Naive thymus-derived CD8-positive, alpha-beta T cell (primary cell): Measurements from ENCODE around the gene AFTPH. TPM values are rescaled to one million over a fixed set of nuclear protein-coding genes. Genes with fewer than 3 reads are reported as not detected.
A peak's percentile ranks its signal among the peaks of the same experiment; 100 is the strongest.
"Not testable (repeated sequence)": the region's sequence is repeated elsewhere in the genome, so short reads cannot be mapped to it uniquely, and the experiment has no call there.

Experiments used
- ATAC-seq, 2 donors: fragments of 150-1000 bp; cut with Tn5 transposase in 1 of 2; sonication (Bioruptor Pico), chemical (Tn5 transposase) in 1 of 2; 1 replicate in 1 of 2; 2 replicates in 1 of 2; pipeline ENCODE4 v1.10.0; 2021; ENCODE audit warnings: mild to moderate bottlenecking in 2 of 2, moderate library complexity in 2 of 2
- POLR2A ChIA-PET: fragments of 350-600 bp; sonication (Branson Sonifier 250); formaldehyde crosslinking; loops from one replicate; lab custom pipeline; 2021; ENCODE audit warnings: antibody characterized with exemption; lab: Charles Lee
- DNase-seq, 10 donors: peaks; one replicate each; pipeline versions ENCODE4 v3.0.0 to v3.0.0-alpha.2; 2020 to 2022
- H3K27ac Mint-ChIP-seq, 10 donors: one replicate each; pipeline ENCODE4 v1.8.0; 2020 to 2022; ENCODE audit warnings: mild to moderate bottlenecking in 10 of 10, mixed read lengths in 10 of 10, moderate library complexity in 4 of 10, inconsistent platforms in 1 of 10
- H3K27me3 Mint-ChIP-seq, 5 donors: one replicate each; pipeline ENCODE4 v1.8.0; 2021 to 2022; ENCODE audit warnings: mixed read lengths in 5 of 5
- H3K36me3 Mint-ChIP-seq, 3 donors: one replicate each; pipeline ENCODE4 v1.8.0; 2020 to 2022; ENCODE audit warnings: mixed read lengths in 3 of 3, mild to moderate bottlenecking in 2 of 3, inconsistent platforms in 1 of 3
- H3K4me1 Mint-ChIP-seq, 4 donors: one replicate each; pipeline ENCODE4 v1.8.0; 2021 to 2022; ENCODE audit warnings: mixed read lengths in 4 of 4
- H3K4me3 Mint-ChIP-seq, 10 donors: one replicate each; pipeline ENCODE4 v1.8.0; 2020 to 2022; ENCODE audit warnings: mild to moderate bottlenecking in 10 of 10, mixed read lengths in 10 of 10, moderate library complexity in 6 of 10, inconsistent platforms in 1 of 10
- H3K9me3 Mint-ChIP-seq, 9 donors: one replicate each; pipeline ENCODE4 v1.8.0; 2020 to 2022; ENCODE audit warnings: mixed read lengths in 9 of 9, mild to moderate bottlenecking in 3 of 9, inconsistent platforms in 1 of 9, moderate library complexity in 1 of 9
- polyA plus RNA-seq, 3 donors: library from polyadenylated mRNA; unstranded; fragments of 300-500 nt; fragmentation: Illumina TruSeq; gene quantifications; one replicate each; pipeline ENCODE4 v1.2.3, GENCODE V29; 2021
- total RNA-seq, 8 experiments: library from RNA in 2 of 8; stranded (reverse) in 2 of 8; gene quantifications; one replicate each; pipeline ENCODE4 v1.2.3 and lab custom pipeline; 2021 to 2026

Gene AFTPH
- total and polyA plus RNA-seq, 5 experiments from 2014 or later, result 20.9 to 51.6 (median 23.6) TPM

DNA sequence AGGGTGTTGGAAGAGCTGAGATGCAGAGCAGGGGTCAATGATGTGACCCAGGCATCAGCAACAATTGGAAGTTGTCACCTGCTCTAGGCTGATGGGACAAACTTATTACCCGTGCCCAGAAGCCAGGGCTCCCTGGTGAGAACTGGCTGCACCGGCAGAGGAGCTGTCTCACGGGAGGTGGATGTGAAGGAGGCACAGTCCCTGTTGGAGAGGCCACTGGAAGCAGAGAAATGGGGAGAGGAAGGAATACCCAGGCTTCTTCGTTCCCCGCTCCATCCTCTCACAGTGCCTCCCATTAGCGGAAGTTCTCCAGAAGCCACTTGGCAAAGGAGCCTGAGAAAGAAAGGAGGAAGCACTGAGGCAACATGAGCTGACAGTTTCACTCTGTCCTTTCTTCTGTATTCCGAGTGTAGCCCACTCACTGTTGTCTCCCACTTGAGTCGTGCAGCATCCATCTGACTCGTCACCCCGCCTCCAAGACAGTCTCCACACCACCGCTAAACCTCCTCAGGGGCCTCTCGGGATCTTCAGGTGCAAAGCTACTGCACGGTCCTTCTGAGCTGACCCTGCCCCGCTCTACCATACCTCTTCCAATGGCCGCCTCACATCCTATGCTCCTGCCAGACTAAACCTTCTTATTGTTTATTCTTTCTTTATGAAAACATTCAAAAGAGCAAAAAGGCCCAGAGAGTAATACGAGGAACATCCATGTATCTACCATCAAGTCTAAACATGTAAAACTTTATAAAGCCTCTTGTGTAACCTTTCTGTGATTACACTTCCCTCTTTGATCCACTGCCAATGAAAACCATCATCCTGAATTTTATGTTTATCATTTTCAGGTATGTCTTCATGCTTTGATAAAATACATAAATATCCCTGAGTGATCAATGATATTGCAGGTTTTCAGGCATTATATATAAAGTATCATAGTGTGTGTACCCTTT, 19.1 kb upstream of the AFTPH start:
- no peak for ATAC-seq
- peak overlapping the region in 1 of 10 donors; percentile 6 for H3K27ac Mint-ChIP-seq
- POLR2A ChIA-PET, result no interaction called here
- H3K4me1 Mint-ChIP-seq, result no peaks in the 10 kb centered on the region
- H3K9me3 Mint-ChIP-seq, result no peaks in the 10 kb centered on the region
- no peak for DNase-seq
- H3K36me3 Mint-ChIP-seq, result no peaks in the 10 kb centered on the region
- H3K4me3 Mint-ChIP-seq, result no peak overlapping the region
- peaks cover 0 to 10% (median 8%) of the 10 kb centered on the region in 5 donors for H3K27me3 Mint-ChIP-seq

DNA sequence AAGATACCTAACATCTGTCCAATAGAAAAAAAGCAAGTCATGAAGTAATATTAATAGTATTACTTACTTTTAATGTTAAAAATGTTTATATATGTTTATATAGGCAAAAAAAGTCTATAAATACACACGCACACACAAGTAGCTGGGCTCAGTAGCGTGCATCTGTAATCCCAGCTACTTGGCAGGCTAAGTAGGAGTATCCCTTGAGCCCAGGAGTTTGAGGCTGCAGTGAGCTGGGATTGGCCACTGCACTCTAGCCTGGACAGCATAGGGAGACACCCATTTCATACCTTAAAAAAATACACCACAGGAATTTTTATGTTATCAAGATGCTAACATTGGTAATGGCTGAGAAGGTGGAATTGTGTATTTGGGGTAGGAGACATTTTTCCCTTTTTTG, 17.4 kb upstream of the AFTPH start:
- Mint-ChIP-seq H3K4me1 (no peaks in the 10 kb centered on the region), H3K4me3 (no peak overlapping the region), H3K27ac (no peak overlapping the region), H3K27me3 (peaks cover 0 to 8% (median 7%) of the 10 kb centered on the region in 5 donors), H3K9me3 (no peaks in the 10 kb centered on the region), H3K36me3 (no peaks in the 10 kb centered on the region)
- POLR2A ChIA-PET, result no interaction called here
- ATAC-seq (no peak), DNase-seq (no peak)

DNA sequence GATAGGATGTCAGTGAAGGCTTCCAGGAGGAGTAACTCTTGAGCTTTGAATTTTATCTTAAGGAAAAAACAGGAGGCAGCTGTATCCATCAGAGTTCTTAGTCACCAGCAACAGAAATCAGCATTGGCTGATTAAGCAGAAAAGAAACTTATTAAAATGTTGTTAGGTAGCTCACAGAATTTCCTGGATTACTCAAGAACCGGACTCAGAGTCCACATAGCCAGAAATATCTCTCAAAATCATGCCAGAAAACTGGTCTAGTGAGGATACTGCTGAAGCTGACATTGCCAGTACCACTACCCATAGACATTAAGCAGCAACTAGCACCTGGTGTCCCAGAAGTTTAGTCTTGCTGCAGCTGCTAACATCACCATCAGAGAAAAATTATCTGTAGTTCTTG, 10.1 kb upstream of the AFTPH start:
- Mint-ChIP-seq H3K36me3 (no peaks in the 10 kb centered on the region), H3K27ac (no peak overlapping the region), H3K9me3 (no peaks in the 10 kb centered on the region), H3K4me3 (no peak overlapping the region), H3K4me1 (no peaks in the 10 kb centered on the region), H3K27me3 (peaks cover 0 to 2% (median 0%) of the 10 kb centered on the region in 5 donors)
- POLR2A ChIA-PET, result no interaction called here
- ATAC-seq (no peak), DNase-seq (no peak)

DNA sequence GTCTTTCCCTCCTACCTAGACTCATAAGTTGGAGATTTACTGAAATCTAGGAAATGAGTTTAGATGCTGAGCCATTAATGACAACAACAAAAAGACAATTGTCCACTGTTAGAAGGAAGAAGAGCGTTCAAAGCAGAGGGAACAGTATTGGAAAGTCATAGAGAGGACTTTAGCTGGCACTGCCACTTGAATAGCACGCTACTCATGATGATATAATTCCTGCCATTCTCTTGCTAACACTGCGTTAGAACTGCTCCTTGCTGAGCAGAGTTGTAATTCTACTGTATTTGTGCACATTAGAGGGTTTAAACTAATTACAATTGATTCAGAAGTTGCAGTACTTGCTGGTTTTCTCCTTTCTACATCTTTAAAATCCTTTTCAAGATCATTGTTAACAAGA, 9.0 kb upstream of the AFTPH start:
- peaks cover 0 to 2% (median 0%) of the 10 kb centered on the region in 5 donors for H3K27me3 Mint-ChIP-seq
- H3K36me3 Mint-ChIP-seq, result no peaks in the 10 kb centered on the region
- DNase-seq (no peak), ATAC-seq (no peak)
- H3K27ac Mint-ChIP-seq, result no peak overlapping the region
- H3K9me3 Mint-ChIP-seq, result no peaks in the 10 kb centered on the region
- H3K4me3 Mint-ChIP-seq, result no peak overlapping the region
- POLR2A ChIA-PET, result no interaction called here
- no peaks in the 10 kb centered on the region for H3K4me1 Mint-ChIP-seq

DNA sequence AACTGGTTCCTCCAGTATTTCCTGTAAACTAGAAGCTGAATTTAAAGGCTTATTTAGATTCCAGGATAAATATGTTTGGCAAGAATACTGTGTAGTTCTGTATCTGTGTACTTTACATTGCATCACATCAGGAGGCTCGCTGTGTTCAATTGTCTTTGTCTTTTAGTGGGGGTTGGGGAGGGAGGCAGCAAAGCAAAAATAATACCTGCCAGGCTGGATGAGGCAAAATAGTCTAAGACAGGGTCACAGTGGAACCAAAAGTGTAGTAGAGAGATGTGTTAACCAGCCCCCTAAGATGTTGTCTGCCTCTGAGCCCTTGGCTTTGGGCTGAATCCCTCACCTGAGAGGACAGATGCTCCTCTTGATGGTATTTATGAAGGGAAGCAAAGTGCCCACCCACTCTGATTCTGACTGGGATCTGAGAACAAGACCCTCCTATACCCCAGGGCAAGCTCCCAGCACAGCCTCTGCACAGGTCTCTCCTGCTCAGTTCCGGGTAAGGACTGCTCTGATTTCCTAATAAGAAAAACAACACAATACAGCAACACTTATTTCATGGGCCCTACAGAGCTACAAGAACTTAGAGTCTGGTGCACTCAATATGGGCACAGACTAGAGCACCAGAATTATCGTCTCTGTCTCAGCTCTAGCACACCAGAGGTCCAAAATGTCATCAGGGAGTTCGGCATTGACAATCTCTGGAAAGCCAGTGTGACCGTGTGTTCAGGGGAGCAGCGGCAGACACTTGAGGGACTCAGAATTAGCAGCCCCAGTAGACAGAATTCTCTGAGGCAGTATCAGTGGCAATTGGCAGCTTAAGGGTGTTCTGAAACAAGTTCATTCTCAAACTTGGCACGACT, 7.2 kb upstream of the AFTPH start:
- peaks cover 0 to 2% (median 0%) of the 10 kb centered on the region in 5 donors for H3K27me3 Mint-ChIP-seq
- H3K36me3 Mint-ChIP-seq, result no peaks in the 10 kb centered on the region
- no peak for ATAC-seq
- H3K27ac Mint-ChIP-seq, result no peak overlapping the region
- POLR2A ChIA-PET, result no interaction called here
- no peaks in the 10 kb centered on the region for H3K4me1 Mint-ChIP-seq
- no peak for DNase-seq
- H3K4me3 Mint-ChIP-seq, result no peak overlapping the region
- H3K9me3 Mint-ChIP-seq, result no peaks in the 10 kb centered on the region

DNA sequence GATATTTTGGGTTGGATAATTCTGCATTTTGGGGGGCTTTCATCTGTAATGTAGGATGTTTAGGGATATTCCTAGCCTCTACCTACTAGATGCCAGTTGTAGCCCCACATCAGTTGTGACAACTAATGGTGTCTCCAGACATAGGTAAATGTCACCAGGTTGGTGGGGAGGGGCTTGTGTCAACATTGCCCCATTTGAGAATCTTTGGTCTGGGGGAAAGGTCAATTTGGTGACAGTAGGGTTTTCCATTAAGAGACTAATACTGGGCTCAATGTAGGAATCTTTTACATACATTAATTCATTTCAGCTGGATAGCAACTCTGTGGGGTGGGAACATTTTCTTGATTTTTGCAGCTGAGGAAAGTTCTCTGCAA, 6.6 kb upstream of the AFTPH start:
- no peak overlapping the region for H3K4me3 Mint-ChIP-seq
- H3K9me3 Mint-ChIP-seq, result no peaks in the 10 kb centered on the region
- no peak overlapping the region for H3K27ac Mint-ChIP-seq
- POLR2A ChIA-PET, result no interaction called here
- ATAC-seq (no peak), DNase-seq (no peak)
- H3K4me1 Mint-ChIP-seq, result no peaks in the 10 kb centered on the region
- no peaks in the 10 kb centered on the region for H3K36me3 Mint-ChIP-seq
- peaks cover 0 to 2% (median 0%) of the 10 kb centered on the region in 5 donors for H3K27me3 Mint-ChIP-seq

DNA sequence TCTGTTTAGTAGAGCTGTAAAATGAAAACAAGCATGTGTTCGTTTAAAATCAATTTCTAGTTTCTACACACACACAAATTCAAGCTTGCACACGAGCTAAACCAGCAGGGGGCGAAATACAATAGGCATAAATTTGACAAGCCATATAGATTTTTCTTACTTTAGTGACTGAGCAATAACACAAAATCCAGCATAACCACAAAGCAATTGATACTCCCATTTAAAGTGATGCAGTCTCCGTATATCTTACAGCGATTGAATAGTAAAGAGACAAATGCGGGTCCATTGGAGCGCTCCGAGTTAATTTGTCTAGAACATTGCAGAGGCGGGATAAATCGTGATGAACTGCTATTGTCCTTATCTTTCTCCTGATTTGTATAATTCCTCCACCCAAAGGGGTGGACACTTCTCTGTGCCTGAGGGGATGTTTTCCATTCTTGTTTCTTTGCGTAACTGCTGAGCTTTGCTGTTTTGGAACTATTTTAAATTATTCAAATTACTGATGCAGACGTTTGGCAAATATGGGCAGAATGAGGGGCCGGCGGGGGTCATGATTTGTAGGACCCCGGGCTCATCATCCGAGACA, 1.2 kb upstream of the AFTPH start:
- ATAC-seq (no peak), DNase-seq (peak; percentile 43 to 85 (median 68))
- Mint-ChIP-seq H3K27ac (peak overlapping the region in 9 of 10 donors; percentile 95 to 99 (median 99)), H3K27me3 (no peaks in the 10 kb centered on the region), H3K4me1 (peaks cover 15 to 32% (median 30%) of the 10 kb centered on the region in 4 donors), H3K4me3 (peak overlapping the region; percentile 94 to 100 (median 98)), H3K9me3 (no peaks in the 10 kb centered on the region), H3K36me3 (peaks cover 0 to 2% (median 0%) of the 10 kb centered on the region in 3 donors)
- POLR2A ChIA-PET, result interaction anchor here (0.7 to 4.4 kb wide), 16 partner anchors 37 to 704 kb away, joined by 3 to 30 read pairs (median 6); partner anchors contain the start of genes ACTR2 and SERTAD2

DNA sequence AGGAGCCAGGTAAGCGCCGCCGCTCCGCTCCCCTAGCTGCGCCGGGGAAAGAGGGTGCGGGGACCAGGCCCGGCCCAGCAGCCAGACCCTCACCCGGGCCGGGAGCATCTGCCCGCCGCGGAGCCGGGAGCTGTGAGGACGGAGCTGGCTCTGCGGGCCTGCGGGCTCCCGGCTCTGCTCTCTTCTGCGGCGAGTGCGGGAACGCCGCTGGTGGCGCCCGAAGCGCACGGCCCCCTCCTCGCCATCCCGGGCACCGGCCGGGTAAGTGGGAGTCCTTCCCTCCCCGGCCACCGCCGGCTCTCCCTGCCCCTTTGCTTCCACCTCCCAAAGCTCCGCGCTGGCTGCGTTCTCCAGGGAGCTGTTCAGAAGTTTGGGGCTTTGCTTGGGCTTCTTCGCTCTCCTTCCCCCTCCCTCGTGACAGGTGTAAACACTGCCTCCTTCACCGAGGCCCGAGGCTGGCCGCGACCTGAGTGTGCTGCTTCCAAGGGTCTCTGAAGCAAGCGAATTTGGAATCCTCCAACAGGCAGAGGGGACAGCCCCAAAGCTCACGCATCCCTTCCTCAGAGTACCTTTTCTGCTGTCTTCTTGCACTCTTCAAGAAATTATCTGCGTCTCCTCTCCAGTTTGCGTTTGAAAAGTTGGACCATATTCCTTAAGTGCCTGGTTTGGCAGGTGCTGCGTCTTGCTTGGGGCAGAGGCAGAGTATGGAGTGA, 632 bp downstream of the AFTPH start:
- H3K9me3 Mint-ChIP-seq, result no peaks in the 10 kb centered on the region
- peak overlapping the region; percentile 95 to 99 (median 99) for H3K27ac Mint-ChIP-seq
- no peaks in the 10 kb centered on the region for H3K27me3 Mint-ChIP-seq
- peak; percentile 9 to 10 for ATAC-seq
- peaks cover 25 to 46% (median 45%) of the 10 kb centered on the region in 4 donors for H3K4me1 Mint-ChIP-seq
- POLR2A ChIA-PET, result interaction anchor here (0.5 to 4.4 kb wide), 15 partner anchors 12 to 683 kb away, joined by 3 to 30 read pairs (median 6); partner anchors contain the start of genes CEP68 and SERTAD2
- peak in 3 of 10 donors; percentile 6 to 18 (median 12) for DNase-seq
- peak overlapping the region; percentile 94 to 100 (median 99) for H3K4me3 Mint-ChIP-seq
- H3K36me3 Mint-ChIP-seq, result peaks cover 0 to 3% (median 0%) of the 10 kb centered on the region in 3 donors

DNA sequence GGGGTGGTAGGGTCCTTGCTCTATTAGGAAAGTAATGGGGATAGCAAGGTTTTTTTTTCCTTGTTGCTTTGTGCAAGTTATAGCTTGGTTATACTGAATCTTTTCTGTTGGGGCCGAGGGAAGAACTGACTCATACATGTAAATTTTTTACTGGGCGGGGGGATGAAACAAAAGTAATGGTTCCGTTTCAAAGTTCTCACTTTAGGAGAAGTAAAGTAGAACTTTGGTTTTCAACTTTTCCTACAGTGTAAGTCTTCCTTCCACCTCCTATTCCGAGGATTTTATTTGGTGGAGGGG, 1.1 kb downstream of the AFTPH start:
- peak overlapping the region; percentile 95 to 99 (median 98) for H3K27ac Mint-ChIP-seq
- peak in 2 of 10 donors; percentile 11 to 12 for DNase-seq
- H3K27me3 Mint-ChIP-seq, result no peaks in the 10 kb centered on the region
- H3K4me1 Mint-ChIP-seq, result peaks cover 25 to 49% (median 46%) of the 10 kb centered on the region in 4 donors
- POLR2A ChIA-PET, result interaction anchor here (2.2 to 4.4 kb wide), 4 partner anchors 12 to 242 kb away, joined by 6 to 30 read pairs (median 15); no protein-coding TSS in a partner anchor
- no peak for ATAC-seq
- H3K36me3 Mint-ChIP-seq, result peaks cover 0 to 3% (median 2%) of the 10 kb centered on the region in 3 donors
- peak overlapping the region; percentile 94 to 100 (median 98) for H3K4me3 Mint-ChIP-seq
- H3K9me3 Mint-ChIP-seq, result no peaks in the 10 kb centered on the region

DNA sequence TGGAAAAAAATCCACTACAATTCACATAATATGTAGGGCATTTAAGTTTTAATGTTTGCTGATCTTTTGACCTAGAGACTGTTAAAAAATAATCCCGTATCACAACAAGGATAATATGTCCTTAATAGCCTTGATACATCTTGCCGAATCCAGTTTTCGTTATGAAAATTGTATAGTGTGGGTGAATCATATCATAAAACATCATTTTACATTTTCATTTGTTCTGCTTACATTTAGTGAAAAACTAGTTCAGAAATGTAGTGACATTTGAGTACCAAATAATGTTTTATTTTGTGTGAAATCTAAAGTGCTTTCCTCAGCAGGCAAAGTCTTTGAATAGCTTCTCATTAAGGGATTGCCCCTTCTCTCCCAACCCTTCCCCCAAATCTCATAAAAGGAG, 1.9 kb downstream of the AFTPH start:
- POLR2A ChIA-PET, result interaction anchor here (0.5 to 4.4 kb wide), 3 partner anchors 11 to 34 kb away, joined by 3 to 30 read pairs (median 9); no protein-coding TSS in a partner anchor
- H3K27ac Mint-ChIP-seq, result peak overlapping the region in 6 of 10 donors; percentile 12 to 99 (median 74)
- peaks cover 0 to 3% (median 2%) of the 10 kb centered on the region in 3 donors for H3K36me3 Mint-ChIP-seq
- ATAC-seq, result no peak
- H3K9me3 Mint-ChIP-seq, result no peaks in the 10 kb centered on the region
- no peak for DNase-seq
- peak overlapping the region; percentile 62 to 100 (median 98) for H3K4me3 Mint-ChIP-seq
- H3K4me1 Mint-ChIP-seq, result peaks cover 25 to 56% (median 49%) of the 10 kb centered on the region in 4 donors
- no peaks in the 10 kb centered on the region for H3K27me3 Mint-ChIP-seq

DNA sequence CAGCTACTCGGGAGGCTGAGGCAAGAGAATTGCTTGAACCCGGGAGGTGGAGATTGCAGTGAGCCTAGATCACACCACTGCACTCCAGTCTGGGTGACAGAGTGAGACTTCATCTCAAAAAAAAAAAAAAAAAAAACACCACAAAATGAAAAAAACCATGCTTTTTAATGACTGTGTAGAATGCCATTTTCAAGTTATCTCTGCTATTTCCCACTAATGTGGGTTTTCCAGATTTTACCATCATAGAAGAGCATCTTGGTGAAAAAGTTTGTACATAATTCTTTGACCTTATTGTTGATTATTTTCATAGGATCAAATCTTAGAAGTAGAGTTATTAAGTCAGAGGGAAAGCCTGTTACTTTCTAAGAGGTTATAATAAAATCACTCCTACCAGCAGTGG, 6.8 kb downstream of the AFTPH start:
- DNase-seq, H3K4me3 Mint-ChIP-seq, POLR2A ChIA-PET, ATAC-seq, H3K27me3 Mint-ChIP-seq, H3K27ac Mint-ChIP-seq, H3K9me3 Mint-ChIP-seq, H3K36me3 Mint-ChIP-seq: not testable (repeated sequence)
- H3K4me1 Mint-ChIP-seq, result peaks cover 26 to 83% (median 60%) of the 10 kb centered on the region in 4 donors
